HG02981 (cell line): ENCODE results near the gene GATM.
A peak's percentile ranks its signal among the peaks of the same experiment; 100 is the strongest.

Experiments used
- ATAC-seq: cut with Tn5 transposase; IDR thresholded peaks from one replicate; pipeline ENCODE4 v1.9.1; 2021; ENCODE audit warnings: mild to moderate bottlenecking, moderate library complexity; ENCODE audit not compliant: unreplicated experiment

The GATM gene, protein sequence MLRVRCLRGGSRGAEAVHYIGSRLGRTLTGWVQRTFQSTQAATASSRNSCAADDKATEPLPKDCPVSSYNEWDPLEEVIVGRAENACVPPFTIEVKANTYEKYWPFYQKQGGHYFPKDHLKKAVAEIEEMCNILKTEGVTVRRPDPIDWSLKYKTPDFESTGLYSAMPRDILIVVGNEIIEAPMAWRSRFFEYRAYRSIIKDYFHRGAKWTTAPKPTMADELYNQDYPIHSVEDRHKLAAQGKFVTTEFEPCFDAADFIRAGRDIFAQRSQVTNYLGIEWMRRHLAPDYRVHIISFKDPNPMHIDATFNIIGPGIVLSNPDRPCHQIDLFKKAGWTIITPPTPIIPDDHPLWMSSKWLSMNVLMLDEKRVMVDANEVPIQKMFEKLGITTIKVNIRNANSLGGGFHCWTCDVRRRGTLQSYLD

DNA sequence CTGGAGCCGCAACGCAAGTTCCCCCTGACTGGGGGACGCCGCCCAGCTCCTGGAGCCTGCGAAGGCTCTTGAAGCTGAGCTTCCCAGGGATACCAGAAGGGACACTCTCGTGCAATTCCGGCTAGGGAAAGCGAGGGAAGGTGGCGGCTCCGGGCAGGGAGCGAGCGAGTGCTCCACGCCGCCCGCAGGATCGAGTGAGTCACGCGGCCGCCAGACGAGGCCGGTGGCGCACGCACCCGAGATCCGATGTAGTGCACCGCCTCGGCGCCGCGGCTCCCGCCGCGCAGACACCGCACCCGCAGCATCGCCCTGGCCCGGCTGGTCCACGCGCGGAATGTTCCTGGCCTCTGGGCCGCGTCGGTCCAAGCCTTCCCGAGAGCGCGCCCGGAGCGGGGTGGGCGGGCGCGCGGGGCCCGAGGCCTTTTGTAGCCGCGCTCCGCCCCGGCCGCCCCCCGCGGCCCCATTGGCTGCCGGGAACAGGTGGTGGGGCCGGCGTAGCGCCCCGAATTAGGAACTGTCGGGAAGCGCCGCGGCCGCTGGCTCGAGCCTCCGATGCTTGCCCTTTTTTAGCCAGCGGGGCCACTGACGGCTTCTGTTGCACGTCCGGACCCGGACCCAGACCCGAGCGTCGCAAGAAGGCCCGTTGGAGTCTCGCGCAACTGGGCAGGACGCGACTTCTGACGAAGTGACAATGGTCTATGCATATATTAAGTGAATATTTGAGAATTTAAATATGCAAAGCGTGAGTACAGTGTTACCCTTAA is at the start of gene GATM:
GATM (minus strand) TSS at position 396 of the 764 bp plus-strand sequence; CDS start at position 305, 91 bp downstream.
- ATAC-seq = peak; percentile 74

DNA sequence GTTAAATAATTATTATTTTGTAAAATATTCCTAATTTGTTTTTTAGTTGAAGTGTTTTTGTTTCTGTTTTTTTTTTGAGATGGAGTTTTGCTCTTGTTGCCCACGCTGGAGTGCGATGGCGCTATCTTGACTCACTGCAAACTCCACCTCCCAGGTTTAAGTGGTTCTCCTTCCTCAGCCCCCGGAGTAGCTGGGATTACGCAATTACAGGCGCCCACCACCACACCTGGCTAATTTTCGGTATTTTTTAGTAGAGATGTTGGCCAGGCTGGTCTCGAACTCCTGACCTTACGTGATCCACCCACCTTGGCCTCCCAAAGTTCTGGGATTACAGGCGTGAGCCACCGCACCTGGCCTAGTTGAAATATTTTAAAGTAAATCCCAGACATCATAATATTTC is 48.7 kb upstream of the GATM start:
- ATAC-seq = no peak

GRCh38 chr15:45425135-45425534 is 46.8 kb upstream of the GATM start:
- no peak for ATAC-seq

DNA sequence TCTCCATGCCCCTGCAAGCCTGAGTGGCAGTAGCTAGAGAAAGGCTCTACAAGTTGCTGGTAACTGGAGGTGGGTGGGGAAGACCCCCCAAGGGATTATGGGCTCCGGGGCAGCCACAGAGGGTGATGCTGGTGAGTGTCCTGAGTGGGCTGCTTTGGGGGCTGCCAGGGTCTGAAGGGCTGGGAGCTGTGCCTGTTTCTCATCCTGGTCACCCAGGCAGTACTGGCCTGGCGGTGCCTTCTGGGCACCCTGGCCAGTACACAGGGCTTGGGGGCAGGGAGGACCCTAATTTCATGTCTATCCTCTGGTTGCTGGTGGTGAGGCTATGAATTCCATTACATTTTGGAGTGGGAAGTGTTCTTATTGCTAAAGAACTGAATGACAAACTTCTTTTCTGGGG is 46.1 kb upstream of the GATM start:
- ATAC-seq = no peak

- ATAC-seq = no peak
These were observed 39.1 kb upstream of the GATM start for GRCh38 chr15:45417303-45417950.

GRCh38 chr15:45414215-45414885 is 36.0 kb upstream of the GATM start:
- ATAC-seq = no peak

- no peak for ATAC-seq
These were observed 31.3 kb upstream of the GATM start for GRCh38 chr15:45409596-45409995.

- ATAC-seq = no peak
These were observed 29.4 kb upstream of the GATM start for GRCh38 chr15:45407786-45408185.

GRCh38 chr15:45402955-45403877 is 24.9 kb upstream of the GATM start:
- ATAC-seq = peak; percentile 23

GRCh38 chr15:45402162-45402954 is 24.0 kb upstream of the GATM start:
- ATAC-seq = peak; percentile 83

GRCh38 chr15:45401665-45402161 is 23.4 kb upstream of the GATM start:
- ATAC-seq = no peak

DNA sequence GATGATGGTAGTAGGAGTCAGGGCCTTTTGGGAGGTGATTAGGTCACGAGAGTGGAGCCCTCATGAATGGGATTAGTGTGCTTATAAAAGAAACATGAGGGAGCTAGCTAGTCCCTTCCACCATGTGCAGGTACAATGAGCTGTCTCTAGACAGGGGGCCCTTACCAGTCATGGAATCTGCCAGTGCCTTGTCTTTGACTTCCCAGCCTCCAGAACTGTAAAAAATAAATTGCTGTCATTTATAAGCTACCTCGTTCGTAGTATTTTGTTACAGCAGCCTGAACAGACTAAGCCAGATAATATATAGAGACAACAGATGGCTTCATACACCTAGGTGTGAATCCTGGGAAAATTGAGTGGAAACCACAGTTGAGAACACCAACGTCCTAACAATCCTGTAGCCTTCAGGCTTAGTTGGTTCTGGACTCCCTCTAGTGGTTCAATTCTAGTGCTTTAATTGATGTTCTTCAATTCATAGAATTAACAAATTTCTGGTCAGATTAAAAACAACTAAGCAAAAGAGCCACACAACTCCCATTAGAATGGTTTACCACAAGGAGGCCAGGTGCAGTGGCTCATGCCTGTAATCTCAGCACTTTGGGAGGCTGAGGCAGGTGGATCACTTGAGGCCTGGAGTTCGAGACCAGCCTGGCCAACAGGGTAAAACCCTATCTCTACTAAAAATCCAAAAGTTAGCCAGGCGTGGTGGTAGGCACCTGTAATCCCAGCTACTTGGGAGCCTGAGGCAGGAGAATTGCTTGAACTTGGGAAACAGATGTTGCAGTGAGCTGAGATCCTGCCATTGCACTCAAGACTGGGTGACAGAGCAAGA is 21.3 kb upstream of the GATM start:
- ATAC-seq = no peak

GRCh38 chr15:45397116-45397665 is 18.8 kb upstream of the GATM start:
- no peak for ATAC-seq

- ATAC-seq = no peak
These were observed 17.6 kb upstream of the GATM start for GRCh38 chr15:45395943-45396342.

DNA sequence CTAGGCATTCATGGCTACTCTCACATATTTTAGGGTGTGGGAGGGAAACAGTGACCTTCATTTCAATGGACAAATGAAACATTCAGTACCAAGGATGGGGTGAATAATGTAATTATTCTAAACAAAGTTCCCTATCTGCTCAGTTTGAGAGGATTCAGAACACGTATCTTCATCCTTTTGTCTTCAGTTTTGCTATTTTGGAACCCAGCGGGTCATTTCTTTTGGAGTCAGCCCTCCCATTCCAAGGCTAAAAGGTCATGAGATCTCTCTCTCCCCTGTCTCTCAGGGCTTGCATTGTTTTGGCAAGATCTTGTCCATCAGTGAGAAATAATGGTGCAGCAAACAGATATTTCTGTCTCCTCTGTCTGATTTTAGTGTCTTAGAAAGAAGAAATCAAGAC is 16.3 kb upstream of the GATM start:
- no peak for ATAC-seq

DNA sequence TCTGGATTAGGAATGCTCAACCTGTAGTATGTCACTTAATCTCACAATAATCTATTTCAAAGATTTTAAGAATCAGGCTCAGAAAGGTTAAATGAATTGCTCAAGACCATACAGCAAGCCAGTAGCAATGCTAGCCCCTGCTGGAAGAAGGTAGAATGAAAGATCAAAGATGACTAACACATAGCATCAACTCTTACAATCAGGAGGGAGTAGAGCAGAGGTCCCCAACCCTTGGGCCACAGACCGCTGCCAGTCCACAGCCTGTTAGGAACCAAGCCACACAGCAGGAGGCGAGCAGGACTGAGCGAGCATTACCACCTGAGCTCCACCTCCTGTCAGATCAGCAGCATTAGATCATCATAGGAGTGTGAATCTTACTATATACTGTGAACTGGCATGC is 15.5 kb upstream of the GATM start:
- no peak for ATAC-seq

GRCh38 chr15:45392584-45392855 is 14.2 kb upstream of the GATM start:
- ATAC-seq = no peak
